H1 (cell line): Measurements from ENCODE around the gene SLC39A9. TPM values are rescaled to one million over a fixed set of nuclear protein-coding genes. Genes with fewer than 3 reads are reported as not detected.

Source experiments
- CTCF ChIA-PET: fragments of 300-600 bp; sonication (Branson Sonifier 250); formaldehyde crosslinking; loops from one replicate; lab custom pipeline; 2021; ENCODE audit not compliant: partially characterized antibody; lab: Charles Lee
- POLR2A ChIA-PET: fragments of 300-600 bp; sonication (Branson Sonifier 250); formaldehyde crosslinking; loops from one replicate; lab custom pipeline; 2021; ENCODE audit warnings: inconsistent platforms; ENCODE audit not compliant: partially characterized antibody; lab: Charles Lee
- DNase-seq, 2 experiments: peaks; one replicate each; pipeline versions ENCODE4 v3.0.0 to v3.0.0-alpha.2; 2010 to 2022; ENCODE audit warnings: low spot score in 2 of 2, low read depth in 1 of 2, mixed read lengths in 1 of 2
- FAIRE-seq: peaks from 2 replicates; lab custom pipeline; 2011; peaks lifted over from hg19 to GRCh38; lab: Jason Lieb, UNC
- H2AFZ ChIP-seq: 2 replicates; pipeline ENCODE4 v1.8.1; 2012; ENCODE audit warnings: low read length, inconsistent platforms
- H2AK5ac ChIP-seq: 2 replicates; pipeline ENCODE4 v1.6.1; 2013; ENCODE audit warnings: low read depth, low read length
- H2BK120ac ChIP-seq: replicated peaks from 2 replicates; pipeline ENCODE3; 2013; ENCODE audit warnings: low read depth, low read length, inconsistent platforms
- H2BK12ac ChIP-seq: 2 replicates; pipeline ENCODE4 v1.6.1; 2013; ENCODE audit warnings: low read depth, low read length
- H2BK15ac ChIP-seq: 2 replicates; pipeline ENCODE4 v1.6.1; 2013; ENCODE audit warnings: low read length
- H2BK20ac ChIP-seq: 2 replicates; pipeline ENCODE4 v1.6.1; 2013; ENCODE audit warnings: low read length
- H2BK5ac ChIP-seq: 2 replicates; pipeline ENCODE4 v1.6.1; 2013; ENCODE audit warnings: low read depth, low read length
- H3K14ac ChIP-seq: 2 replicates; pipeline ENCODE4 v1.6.1; 2013; ENCODE audit warnings: inconsistent platforms; ENCODE audit not compliant: insufficient read length
- H3K18ac ChIP-seq: 2 replicates; pipeline ENCODE4 v1.6.1; 2013; ENCODE audit warnings: low read length; ENCODE audit errors: extremely low read depth
- H3K23ac ChIP-seq: 2 replicates; pipeline ENCODE4 v1.6.1; 2013; ENCODE audit warnings: inconsistent platforms; ENCODE audit not compliant: insufficient read length
- H3K23me2 ChIP-seq: 2 replicates; pipeline ENCODE4 v1.6.1; 2013; ENCODE audit warnings: low read depth, low read length
- H3K27ac ChIP-seq: 2 replicates; pipeline ENCODE4 v1.6.1; 2011; ENCODE audit warnings: low read depth, low read length, inconsistent platforms
- H3K27me3 ChIP-seq, 4 experiments: replicated peaks in 1 of 4; 1 replicate in 1 of 4; 2 replicates in 3 of 4; pipeline versions ENCODE4 v1.6.1 to v1.8.1; 2011 to 2013; ENCODE audit warnings: low read length in 3 of 4, mild to moderate bottlenecking in 3 of 4, inconsistent platforms in 2 of 4, mixed read lengths in 2 of 4, moderate library complexity in 1 of 4; ENCODE audit not compliant: control insufficient read depth in 3 of 4, insufficient read depth in 3 of 4; ENCODE audit errors: extremely low read depth in 1 of 4
- H3K36me3 ChIP-seq, 4 experiments: 2 replicates each; pipeline versions ENCODE4 v1.6.1 to v1.8.1; 2011 to 2013; ENCODE audit warnings: mild to moderate bottlenecking in 4 of 4, low read length in 3 of 4, moderate library complexity in 2 of 4, control low read depth in 1 of 4, inconsistent platforms in 1 of 4; ENCODE audit not compliant: insufficient read depth in 4 of 4, control insufficient read depth in 2 of 4
- H3K4ac ChIP-seq: replicated peaks from 2 replicates; pipeline ENCODE3; 2013; ENCODE audit warnings: low read length, low read depth, mixed read lengths, inconsistent platforms; ENCODE audit not compliant: insufficient read length
- H3K4me1 ChIP-seq, 4 experiments: replicated peaks in 1 of 4; 1 replicate in 1 of 4; 2 replicates in 3 of 4; pipeline versions ENCODE4 v1.6.1 to v1.8.1; 2011 to 2013; ENCODE audit warnings: low read length in 3 of 4, inconsistent platforms in 2 of 4, mixed read lengths in 1 of 4; ENCODE audit not compliant: insufficient read depth in 4 of 4, control insufficient read depth in 3 of 4
- H3K4me2 ChIP-seq, 2 experiments: 2 replicates each; pipeline versions ENCODE4 v1.6.1 to v1.8.1; 2011 to 2013; ENCODE audit warnings: low read depth in 2 of 2, low read length in 2 of 2, control low read depth in 1 of 2, inconsistent platforms in 1 of 2, mild to moderate bottlenecking in 1 of 2; ENCODE audit not compliant: insufficient read depth in 1 of 2
- H3K4me3 ChIP-seq, 4 experiments: fragments of 200-600, 300-600 bp in 1 of 4; sonication (generic), shearing (Covaris generic), sonication (Bioruptor Twin) in 1 of 4; 2 replicates each; pipeline versions ENCODE4 v1.5.1 to v1.8.1; 2011 to 2016; ENCODE audit warnings: low read length in 4 of 4, low read depth in 3 of 4, control low read depth in 2 of 4, inconsistent platforms in 2 of 4, mild to moderate bottlenecking in 2 of 4, mixed read lengths in 1 of 4, moderate library complexity in 1 of 4; ENCODE audit not compliant: insufficient read depth in 2 of 4; ENCODE audit errors: extremely low read depth in 1 of 4
- H3K56ac ChIP-seq: replicated peaks from 2 replicates; pipeline ENCODE3; 2013; ENCODE audit warnings: low read depth, mild to moderate bottlenecking, mixed read lengths, low read length, inconsistent platforms; ENCODE audit not compliant: insufficient read length
- H3K79me1 ChIP-seq: 2 replicates; pipeline ENCODE4 v1.6.1; 2013; ENCODE audit warnings: low read depth, low read length, control low read depth
- H3K79me2 ChIP-seq, 2 experiments: 2 replicates each; pipeline versions ENCODE4 v1.6.1 to v1.8.1; 2012 to 2013; ENCODE audit warnings: low read length in 2 of 2, mild to moderate bottlenecking in 2 of 2, inconsistent platforms in 1 of 2; ENCODE audit not compliant: insufficient read depth in 2 of 2, control insufficient read depth in 1 of 2
- H3K9ac ChIP-seq, 4 experiments: replicated peaks in 1 of 4; 1 replicate in 1 of 4; 2 replicates in 3 of 4; pipeline versions ENCODE4 v1.6.1 to v1.8.1; 2011 to 2013; ENCODE audit warnings: low read depth in 3 of 4, low read length in 3 of 4, control low read depth in 2 of 4, mild to moderate bottlenecking in 2 of 4, moderate library complexity in 2 of 4, inconsistent platforms in 1 of 4; ENCODE audit errors: extremely low read depth in 1 of 4
- H3K9me3 ChIP-seq, 2 experiments: 2 replicates each; pipeline versions ENCODE4 v1.6.1 to v1.8.1; 2012 to 2013; ENCODE audit warnings: mild to moderate bottlenecking in 2 of 2, moderate library complexity in 2 of 2, control low read depth in 1 of 2, inconsistent platforms in 1 of 2, low read depth in 1 of 2, low read length in 1 of 2, mixed read lengths in 1 of 2; ENCODE audit not compliant: insufficient read depth in 2 of 2
- H4K20me1 ChIP-seq, 2 experiments: replicated peaks in 1 of 2; 2 replicates each; pipeline versions ENCODE3 to v1.8.1; 2011 to 2013; ENCODE audit warnings: inconsistent platforms in 2 of 2, low read length in 2 of 2, mild to moderate bottlenecking in 1 of 2; ENCODE audit not compliant: insufficient read depth in 2 of 2, control insufficient read depth in 1 of 2
- H4K5ac ChIP-seq: 2 replicates; pipeline ENCODE4 v1.6.1; 2013; ENCODE audit warnings: low read length, low read depth, mixed read lengths, inconsistent platforms; ENCODE audit not compliant: insufficient read length
- H4K8ac ChIP-seq: 2 replicates; pipeline ENCODE4 v1.8.0; 2013; ENCODE audit warnings: mild to moderate bottlenecking, moderate library complexity, low read length, inconsistent platforms; ENCODE audit not compliant: insufficient read depth; ENCODE audit errors: extremely low read depth
- H4K91ac ChIP-seq: replicated peaks from 2 replicates; pipeline ENCODE3; 2013; ENCODE audit warnings: low read length, mixed read lengths, inconsistent platforms; ENCODE audit not compliant: insufficient read length
- POLR2A ChIP-seq, 2 experiments: IDR thresholded peaks; 1 replicate in 1 of 2; 2 replicates in 1 of 2; pipeline ENCODE4 v1.6.1; 2011; ENCODE audit warnings: low read depth in 2 of 2, low read length in 2 of 2, mild to moderate bottlenecking in 2 of 2; ENCODE audit errors: control extremely low read depth in 1 of 2
- SAP30 ChIP-seq: fragments of 300-600 bp; sonication (generic); IDR thresholded peaks from 2 replicates; pipeline ENCODE4 v1.7.1; 2012; ENCODE audit warnings: low read length, moderate library complexity, mild to moderate bottlenecking, inconsistent platforms; ENCODE audit not compliant: insufficient read depth, insufficient replicate concordance
- SIX5 ChIP-seq: IDR thresholded peaks from 2 replicates; pipeline ENCODE4 v1.6.1; 2011; ENCODE audit warnings: mild to moderate bottlenecking, low read depth, low read length
- WGBS, 2 experiments: shearing (Covaris generic) in 1 of 2; methylation state at CpG; one replicate each; pipeline versions ENCODE4 v1.1.6 to v1.1.7; 2013 to 2015; ENCODE audit warnings: low lambda C conversion rate in 2 of 2, mixed read lengths in 2 of 2, inconsistent platforms in 1 of 2, low coverage in 1 of 2, missing lambda C conversion rate in 1 of 2; ENCODE audit not compliant: insufficient replicate concordance in 2 of 2, insufficient coverage in 1 of 2, insufficient read length in 1 of 2; ENCODE audit errors: extremely low coverage in 1 of 2, missing lambda C conversion rate in 1 of 2; 5-methylcytosine and 5-hydroxymethylcytosine counted together
- polyA plus RNA-seq, 7 experiments: library from polyadenylated mRNA; depleted of rRNA in 3 of 7; stranded (reverse) in 5 of 7; unstranded in 2 of 7; fragments of >200 nt in 5 of 7; fragments of 200-250 nt in 2 of 7; gene quantifications; 1 replicate in 5 of 7; 2 replicates in 1 of 7; 4 replicates in 1 of 7; pipeline versions ENCODE4 v1.2.1 to v1.2.3, GENCODE V29; 2011 to 2013; ENCODE audit warnings: missing spikeins in 2 of 7, mixed read lengths in 2 of 7
- total RNA-seq: library from RNA; stranded (reverse); fragmentation: NEBNext Ultra II Directional; extraction: Animal tissue kit (Norgen Biotek cat#: 25700); gene quantifications from 2 replicates; pipeline ENCODE4 v1.2.1, GENCODE V29; 2021

Gene SLC39A9
- total and polyA plus RNA-seq, 2 of the 8 experiments (the other 6 are each of a cell fraction or from before 2014, with no cell fraction given): 31.0 to 44.2 TPM

- no peak overlapping the region for H3K18ac ChIP-seq
- no peak overlapping the region for H3K14ac ChIP-seq
- no peak overlapping the region for H4K5ac ChIP-seq
- H3K56ac ChIP-seq: no peak overlapping the region
- no peaks in the 10 kb centered on the region for H3K27me3 ChIP-seq
- no peak overlapping the region for H2BK12ac ChIP-seq
- peaks cover 3 to 51% (median 30%) of the 10 kb centered on the region in 4 experiments; a peak in 7 of 8 replicates for H3K36me3 ChIP-seq
- 89% methylated on average over 2 of the region's 2 CpGs; no CpG with 5 or more reads in 1 of the 2 experiments for WGBS, 2 experiments
- DNase-seq (no peak), FAIRE-seq (no peak)
- H3K23ac ChIP-seq: no peak overlapping the region
- H3K9me3 ChIP-seq: no peaks in the 10 kb centered on the region
- CTCF ChIA-PET: interaction anchor here (0.6 to 2.2 kb wide), 3 partner anchors 15 to 135 kb away, joined by 3 to 7 read pairs (median 4); no protein-coding TSS in a partner anchor
- TF ChIP-seq SAP30: no peak
- TF ChIP-seq SIX5: no peak
- TF ChIP-seq POLR2A (IDR thresholded peaks at IDR 0.05; ENCODE audit: control extremely low read depth in 1 of 2, low read depth in 2 of 2, low read length in 2 of 2): 0 out of 3 replicates have a peak, but pooled peaks of 1 of the 2 experiments have one; percentile 13
- H2BK120ac ChIP-seq: no peak overlapping the region
- H3K79me1 ChIP-seq: no peaks in the 10 kb centered on the region; the same call in 1 of the 2 replicates
- POLR2A ChIA-PET: interaction anchor here (0.7 to 11.9 kb wide), 4 partner anchors 10 to 568 kb away, joined by 3 to 131 read pairs (median 13); partner anchors contain the start of genes ERH and SLC39A9
- no peak overlapping the region for H2AFZ ChIP-seq
- no peak overlapping the region for H3K4ac ChIP-seq
- H2AK5ac ChIP-seq: no peak overlapping the region
- no peak overlapping the region for H3K9ac ChIP-seq
- no peaks in the 10 kb centered on the region for H3K23me2 ChIP-seq
- no peaks in the 10 kb centered on the region for H3K4me1 ChIP-seq
- no peak overlapping the region for H4K8ac ChIP-seq
- H2BK5ac ChIP-seq: no peak overlapping the region
- no peak overlapping the region for H4K91ac ChIP-seq
- H4K20me1 ChIP-seq: peaks cover 2 to 3% of the 10 kb centered on the region in 2 experiments
- no peak overlapping the region for H3K4me2 ChIP-seq
- peaks cover 0 to 18% of the 10 kb centered on the region in 2 experiments; a peak in 2 of 4 replicates for H3K79me2 ChIP-seq
- no peak overlapping the region for H2BK15ac ChIP-seq
- no peak overlapping the region for H3K27ac ChIP-seq
- no peak overlapping the region for H3K4me3 ChIP-seq
- H2BK20ac ChIP-seq: no peak overlapping the region
Observed at GRCh38 chr14:69378274-69378673, 20.2 kb upstream of the SLC39A9 start.
